Mammary epithelial cell (primary cell): ENCODE data around the gene AGAP9.
"Not testable (repeated sequence)": the region's sequence is repeated elsewhere in the genome, so short reads cannot be mapped to it uniquely, and the experiment has no call there.

Experiments used
- EZH2 ChIP-seq: IDR thresholded peaks from 2 replicates; pipeline ENCODE4 v1.6.1; 2012; ENCODE audit warnings: low read length, inconsistent platforms, borderline replicate concordance
- TF ChIP-seq, protein P1 (sequence below), 2 donors: IDR thresholded peaks in 1 of 2; conservative IDR thresholded peaks in 1 of 2; 2 replicates each; pipeline ENCODE4 v1.5.1; 2011 to 2012; ENCODE audit warnings: inconsistent platforms in 2 of 2, low read length in 2 of 2, mild to moderate bottlenecking in 2 of 2, control low read depth in 1 of 2, low read depth in 1 of 2; ENCODE audit not compliant: insufficient read depth in 1 of 2; ENCODE audit errors: extremely low read depth in 1 of 2

DNA sequence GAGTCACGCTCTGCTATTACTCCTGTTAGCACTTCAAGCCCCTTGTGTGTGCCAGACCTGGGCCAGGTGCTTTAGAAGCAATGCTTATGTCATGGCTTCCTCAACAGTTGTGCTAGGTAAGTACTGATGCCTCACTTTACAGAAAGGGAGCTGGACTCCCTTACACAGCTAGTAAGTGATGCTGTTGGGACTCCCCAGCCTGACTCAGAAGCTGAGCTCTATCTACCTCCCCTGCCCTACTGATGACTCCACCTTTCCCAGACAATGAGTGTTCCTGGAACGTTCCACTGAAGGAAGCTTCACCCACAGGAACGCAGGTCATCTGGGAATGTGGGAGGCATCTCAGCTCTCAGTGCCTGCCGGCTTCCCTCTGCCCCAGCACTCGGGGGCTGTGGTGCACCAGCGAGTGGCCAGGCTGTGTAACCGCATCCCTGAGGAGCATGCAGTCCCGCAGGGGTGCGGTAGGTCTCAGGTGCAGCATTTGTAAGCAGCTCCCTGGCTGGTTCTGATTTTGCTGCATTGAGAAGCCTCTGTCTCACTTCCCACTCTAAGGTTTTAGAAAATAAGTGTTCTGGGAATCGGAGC, 42.2 kb downstream of the AGAP9 start:
- TF ChIP-seq, protein P1, sequence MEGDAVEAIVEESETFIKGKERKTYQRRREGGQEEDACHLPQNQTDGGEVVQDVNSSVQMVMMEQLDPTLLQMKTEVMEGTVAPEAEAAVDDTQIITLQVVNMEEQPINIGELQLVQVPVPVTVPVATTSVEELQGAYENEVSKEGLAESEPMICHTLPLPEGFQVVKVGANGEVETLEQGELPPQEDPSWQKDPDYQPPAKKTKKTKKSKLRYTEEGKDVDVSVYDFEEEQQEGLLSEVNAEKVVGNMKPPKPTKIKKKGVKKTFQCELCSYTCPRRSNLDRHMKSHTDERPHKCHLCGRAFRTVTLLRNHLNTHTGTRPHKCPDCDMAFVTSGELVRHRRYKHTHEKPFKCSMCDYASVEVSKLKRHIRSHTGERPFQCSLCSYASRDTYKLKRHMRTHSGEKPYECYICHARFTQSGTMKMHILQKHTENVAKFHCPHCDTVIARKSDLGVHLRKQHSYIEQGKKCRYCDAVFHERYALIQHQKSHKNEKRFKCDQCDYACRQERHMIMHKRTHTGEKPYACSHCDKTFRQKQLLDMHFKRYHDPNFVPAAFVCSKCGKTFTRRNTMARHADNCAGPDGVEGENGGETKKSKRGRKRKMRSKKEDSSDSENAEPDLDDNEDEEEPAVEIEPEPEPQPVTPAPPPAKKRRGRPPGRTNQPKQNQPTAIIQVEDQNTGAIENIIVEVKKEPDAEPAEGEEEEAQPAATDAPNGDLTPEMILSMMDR (conservative IDR thresholded peaks at IDR 0.05 in 1 of 2, IDR thresholded peaks at IDR 0.05 in 1 of 2; ENCODE audit: extremely low read depth in 1 of 2, insufficient read depth in 1 of 2, low read depth in 1 of 2, low read length in 2 of 2), result not testable (repeated sequence)
- TF ChIP-seq EZH2, result not testable (repeated sequence)
